Endothelial cell of umbilical vein (primary cell): ENCODE data around the gene CFTR. TPM values are rescaled to one million over a fixed set of nuclear protein-coding genes. Genes with fewer than 3 reads are reported as not detected.

ENCODE experiments used
- BruUV-seq: library from RNA; stranded (reverse); fragments of 400-500 nt; replicated peaks from 2 replicates; lab custom pipeline; 2021; lab: Mats Ljungman, UMichigan
- CTCF ChIA-PET: fragments of 300-600, 350-600 bp; sonication (Branson Sonifier 250); formaldehyde crosslinking; loops from one replicate; lab custom pipeline; 2021; ENCODE audit warnings: antibody characterized with exemption, inconsistent platforms; lab: Charles Lee
- POLR2A ChIA-PET: fragments of 300-600, 350-600 bp; sonication (Branson Sonifier 250); formaldehyde crosslinking; loops from one replicate; lab custom pipeline; 2021; ENCODE audit warnings: antibody characterized with exemption, inconsistent platforms; lab: Charles Lee
- DNase-seq: peaks from one replicate; pipeline ENCODE4 v3.0.0-alpha.2; 2011; ENCODE audit warnings: low read depth, low spot score
- FAIRE-seq: peaks from 2 replicates; lab custom pipeline; 2011; peaks lifted over from hg19 to GRCh38; lab: Jason Lieb, UNC
- H2AFZ ChIP-seq: 2 replicates; pipeline ENCODE4 v1.6.0; 2012; ENCODE audit warnings: low read depth, low read length, control low read depth, inconsistent platforms
- H3K27ac ChIP-seq: 2 replicates; pipeline ENCODE4 v1.5.1; 2011; ENCODE audit warnings: low read depth, mild to moderate bottlenecking, control low read depth, low read length, moderate library complexity; ENCODE audit not compliant: insufficient read depth
- H3K27me3 ChIP-seq, 2 experiments: 2 replicates each; pipeline versions ENCODE4 v1.6.0 to v1.6.1; 2011; ENCODE audit warnings: low read length in 2 of 2, mixed read lengths in 1 of 2; ENCODE audit not compliant: control insufficient read depth in 2 of 2, insufficient read depth in 2 of 2
- H3K36me3 ChIP-seq, 2 experiments: 2 replicates in 1 of 2; 3 replicates in 1 of 2; pipeline ENCODE4 v1.5.1; 2011; ENCODE audit warnings: low read length in 2 of 2, mild to moderate bottlenecking in 1 of 2, moderate library complexity in 1 of 2; ENCODE audit not compliant: control insufficient read depth in 2 of 2, insufficient read depth in 2 of 2; ENCODE audit errors: extremely low read depth in 1 of 2
- H3K4me1 ChIP-seq: 3 replicates; pipeline ENCODE4 v1.5.1; 2011; ENCODE audit warnings: mild to moderate bottlenecking, low read length; ENCODE audit not compliant: control insufficient read depth, insufficient read depth; ENCODE audit errors: extremely low read depth
- H3K4me2 ChIP-seq: 2 replicates; pipeline ENCODE4 v1.6.1; 2011; ENCODE audit warnings: low read length, control low read depth, mixed read lengths; ENCODE audit not compliant: insufficient read depth
- H3K4me3 ChIP-seq, 3 experiments: fragments of 200-600 bp in 1 of 3; sonication (generic), shearing (Covaris generic) in 1 of 3; replicated peaks in 1 of 3; 2 replicates each; pipeline ENCODE4 v1.5.1; 2011 to 2016; ENCODE audit warnings: control low read depth in 3 of 3, low read length in 3 of 3, mild to moderate bottlenecking in 2 of 3, inconsistent platforms in 1 of 3, low read depth in 1 of 3, moderate library complexity in 1 of 3; ENCODE audit not compliant: insufficient read depth in 1 of 3
- H3K79me2 ChIP-seq: 2 replicates; pipeline ENCODE4 v1.6.0; 2012; ENCODE audit warnings: low read length, inconsistent platforms; ENCODE audit not compliant: control insufficient read depth, insufficient read depth
- H3K9ac ChIP-seq: replicated peaks from 2 replicates; pipeline ENCODE3; 2011; ENCODE audit warnings: low read length, control low read depth; ENCODE audit not compliant: insufficient read depth; ENCODE audit errors: extremely low read depth
- H3K9me1 ChIP-seq: replicated peaks from 3 replicates; pipeline ENCODE4 v1.6.0; 2011; ENCODE audit warnings: mild to moderate bottlenecking, low read length; ENCODE audit not compliant: control insufficient read depth, insufficient read depth; ENCODE audit errors: extremely low read depth
- H3K9me3 ChIP-seq: replicated peaks from 2 replicates; pipeline ENCODE4 v1.5.1; 2012; ENCODE audit warnings: low read length, inconsistent platforms; ENCODE audit not compliant: control insufficient read depth, insufficient read depth
- H4K20me1 ChIP-seq: replicated peaks from 2 replicates; pipeline ENCODE3; 2011; ENCODE audit warnings: mild to moderate bottlenecking, low read length; ENCODE audit not compliant: control insufficient read depth, insufficient read depth; ENCODE audit errors: extremely low read depth
- EZH2 ChIP-seq: IDR thresholded peaks from 2 replicates; pipeline ENCODE4 v1.6.1; 2012; ENCODE audit warnings: borderline replicate concordance, low read depth, mild to moderate bottlenecking, moderate library complexity, low read length, inconsistent platforms; ENCODE audit not compliant: severe bottlenecking
- FOS ChIP-seq: IDR thresholded peaks from 2 replicates; pipeline ENCODE4 v1.6.1; 2011; ENCODE audit warnings: mild to moderate bottlenecking, low read length, moderate library complexity, borderline replicate concordance; ENCODE audit not compliant: insufficient read depth
- JUN ChIP-seq: IDR thresholded peaks from 2 replicates; pipeline ENCODE4 v1.6.1; 2011; ENCODE audit warnings: borderline replicate concordance, low read depth; ENCODE audit not compliant: insufficient read length, insufficient read depth
- POLR2A ChIP-seq: IDR thresholded peaks from 2 replicates; pipeline ENCODE4 v1.6.1; 2012; ENCODE audit warnings: low read depth, mild to moderate bottlenecking, control low read depth, low read length
- POLR2AphosphoS5 ChIP-seq: IDR thresholded peaks from 2 replicates; pipeline ENCODE4 v1.6.1; 2012; ENCODE audit warnings: low read depth, mild to moderate bottlenecking, control low read depth, low read length, moderate library complexity; ENCODE audit not compliant: insufficient read depth
- dilution Hi-C: fragments of 300-500 bp; cut with MboI; formaldehyde crosslinking; loops from one replicate; pipeline ENCODE4 v1.15.0; 2019; ENCODE audit warnings: low sequenced_read_pairs; ENCODE audit not compliant: extremely low pct_ligation_motif_present
- intact Hi-C: fragments of 100-400 bp; cut with micrococcal nuclease; formaldehyde crosslinking; loops from one replicate; pipeline ENCODE4 v1.10.0; 2022
- polyA plus RNA-seq, 4 experiments: library from polyadenylated mRNA; depleted of rRNA in 3 of 4; stranded (reverse) in 3 of 4; unstranded in 1 of 4; fragments of >200 nt; gene quantifications; 2 replicates each; pipeline versions ENCODE4 v1.2.1 to v1.2.3, GENCODE V29; 2011 to 2012; ENCODE audit warnings: missing spikeins in 1 of 4
- total RNA-seq: library from RNA; stranded (reverse); gene quantifications from 2 replicates; pipeline ENCODE4 v1.2.3, GENCODE V29; 2021

Gene CFTR
- total and polyA plus RNA-seq, 2 donors (not counting 3 experiments of a cell fraction or from before 2014, with no cell fraction given), result 0.03 TPM; not detected in 1

DNA sequence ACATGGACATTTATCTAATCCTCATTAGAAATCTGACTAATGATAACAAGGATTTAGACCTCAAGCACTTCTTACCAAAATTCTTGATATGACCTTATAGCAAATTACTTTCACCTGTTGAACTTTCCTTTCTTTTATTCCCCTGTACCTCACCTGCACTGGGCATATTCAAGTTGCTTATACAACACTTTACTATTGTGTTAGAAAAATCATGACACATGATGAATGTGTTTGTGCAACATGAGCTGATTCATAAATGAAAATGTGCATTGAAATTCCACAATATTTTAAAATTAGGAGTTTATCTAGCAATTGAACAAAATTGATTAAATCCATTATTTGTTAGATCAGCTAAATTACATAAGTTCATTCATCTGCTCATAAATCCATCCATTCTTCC is 160.6 kb downstream of the CFTR start:
- intact Hi-C loops (loop anchor here (1.0 to 2.0 kb wide), 3 partner anchors 26 to 54 kb away; no protein-coding TSS in a partner anchor), dilution Hi-C loops (no loop called here)
- Histone ChIP-seq H3K9me3 (no peaks in the 10 kb centered on the region), H3K27me3 (no peaks in the 10 kb centered on the region), H3K79me2 (no peaks in the 10 kb centered on the region), H3K9me1 (no peaks in the 10 kb centered on the region), H2AFZ (no peak overlapping the region), H3K36me3 (no peaks in the 10 kb centered on the region), H3K4me1 (peaks cover 24% of the 10 kb centered on the region), H3K27ac (no peak overlapping the region), H3K4me3 (no peak overlapping the region), H3K9ac (no peak overlapping the region), H4K20me1 (no peaks in the 10 kb centered on the region), H3K4me2 (peak overlapping the region; percentile 76)
- ChIA-PET POLR2A (no interaction called here), CTCF (interaction anchor here (0.9 kb wide), 1 partner anchor 26 kb away, joined by 3 read pairs; no protein-coding TSS in a partner anchor)
- no peak for DNase-seq
- no TSS peak for BruUV-seq
- TF ChIP-seq POLR2AphosphoS5 (no peak), FOS (peak; percentile 20)
- no peak for FAIRE-seq

- H3K4me3 ChIP-seq, result peak overlapping the region in 1 of 3 experiments; percentile 9
- ChIA-PET CTCF (interaction anchor here (1.1 to 1.5 kb wide), 2 partner anchors 70 to 186 kb away, joined by 3 to 4 read pairs; no protein-coding TSS in a partner anchor), POLR2A (no interaction called here)
- no peak overlapping the region for H3K9ac ChIP-seq
- H3K4me1 ChIP-seq, result peaks cover 20% of the 10 kb centered on the region
- H3K79me2 ChIP-seq, result no peaks in the 10 kb centered on the region
- H3K27me3 ChIP-seq, result no peaks in the 10 kb centered on the region
- peak overlapping the region; percentile 43 for H2AFZ ChIP-seq
- no TSS peak for BruUV-seq
- FAIRE-seq, result peak; percentile 80
- no peaks in the 10 kb centered on the region for H3K9me1 ChIP-seq
- H3K4me2 ChIP-seq, result peak overlapping the region; percentile 62
- peak overlapping the region; percentile 82 for H3K27ac ChIP-seq
- no peaks in the 10 kb centered on the region for H3K36me3 ChIP-seq
- H4K20me1 ChIP-seq, result no peaks in the 10 kb centered on the region
- intact Hi-C loops, result loop anchor here (1.0 kb wide), 1 partner anchor 21 kb away; no protein-coding TSS in a partner anchor
- no peaks in the 10 kb centered on the region for H3K9me3 ChIP-seq
- dilution Hi-C loops, result no loop called here
- peak; percentile 60 for DNase-seq
- TF ChIP-seq JUN (peak; percentile 73), FOS (peak; percentile 65), EZH2 (no peak), POLR2A (no peak)
These were observed 165.8 kb downstream of the CFTR start for GRCh38 chr7:117645481-117646165.
